COLO829 (cell line): ENCODE data around the gene RPS15.
A peak's percentile ranks its signal among the peaks of the same experiment; 100 is the strongest.

Experiments
- DNase-seq: peaks from one replicate; pipeline ENCODE4 v3.0.0; 2012; ENCODE audit warnings: low spot score

RPS15 gene

GRCh38 chr19:1453525-1454364 is 15.5 kb downstream of the RPS15 start:
- DNase-seq, result peak; percentile 87

- no peak for DNase-seq
Observed at GRCh38 chr19:1455002-1455335, 16.8 kb downstream of the RPS15 start.

- peak; percentile 97 for DNase-seq
Observed at GRCh38 chr19:1455336-1456120, 17.3 kb downstream of the RPS15 start.

GRCh38 chr19:1456121-1456900 is 18.1 kb downstream of the RPS15 start:
- DNase-seq, result no peak

- no peak for DNase-seq
Observed at GRCh38 chr19:1457031-1457739, 19.0 kb downstream of the RPS15 start.

GRCh38 chr19:1457892-1458291 is 19.7 kb downstream of the RPS15 start:
- DNase-seq, result no peak

GRCh38 chr19:1459479-1459878 is 21.3 kb downstream of the RPS15 start:
- DNase-seq, result no peak

GRCh38 chr19:1460033-1460995 is 22.1 kb downstream of the RPS15 start:
- DNase-seq, result no peak

GRCh38 chr19:1461862-1462261 is 23.7 kb downstream of the RPS15 start:
- DNase-seq, result no peak

GRCh38 chr19:1465191-1466016 is 27.2 kb downstream of the RPS15 start:
- no peak for DNase-seq

- DNase-seq, result no peak
Observed at GRCh38 chr19:1466018-1466460, 27.8 kb downstream of the RPS15 start.

- no peak for DNase-seq
Observed at GRCh38 chr19:1466461-1467214, 28.4 kb downstream of the RPS15 start.

GRCh38 chr19:1467215-1467489 is 29.0 kb downstream of the RPS15 start:
- DNase-seq, result no peak

- DNase-seq, result no peak
Observed at GRCh38 chr19:1467490-1468273, 29.5 kb downstream of the RPS15 start.

- DNase-seq, result no peak
Observed at GRCh38 chr19:1468274-1468820, 30.2 kb downstream of the RPS15 start.

GRCh38 chr19:1468821-1469254 is 30.6 kb downstream of the RPS15 start:
- no peak for DNase-seq

- no peak for DNase-seq
Observed at GRCh38 chr19:1469255-1470054, 31.3 kb downstream of the RPS15 start.

GRCh38 chr19:1470055-1470304 is 31.8 kb downstream of the RPS15 start:
- no peak for DNase-seq
